PC-9 (cell line): ENCODE results near the gene SPSB2. TPM values are rescaled to one million over a fixed set of nuclear protein-coding genes. Genes with fewer than 3 reads are reported as not detected.

Experiments used
- BruUV-seq: library from RNA; stranded (reverse); fragments of 400-500 nt; replicated peaks from 2 replicates; lab custom pipeline; 2021; lab: Mats Ljungman, UMichigan
- CTCF ChIA-PET: fragments of 300-600 bp; sonication (Branson Sonifier 250); formaldehyde crosslinking; loops from one replicate; lab custom pipeline; 2022; ENCODE audit warnings: antibody characterized with exemption; lab: Charles Lee
- POLR2A ChIA-PET: fragments of 300-600 bp; sonication (Branson Sonifier 250); formaldehyde crosslinking; loops from one replicate; lab custom pipeline; 2022; ENCODE audit warnings: antibody characterized with exemption; ENCODE audit not compliant: unreplicated experiment; lab: Charles Lee
- DNase-seq, 2 experiments: peaks; one replicate each; pipeline versions ENCODE4 v3.0.0 to v3.0.0-alpha.2; 2015 to 2022; ENCODE audit warnings: mixed read lengths in 1 of 2
- H2AFZ ChIP-seq: fragments of 200-600 bp; sonication (generic); 2 replicates; pipeline ENCODE4 v1.8.1; 2017; ENCODE audit warnings: antibody characterized with exemption
- H3F3A ChIP-seq: fragments of 200-600 bp; sonication (generic); 2 replicates; pipeline ENCODE4 v1.8.1; 2017; ENCODE audit warnings: antibody characterized with exemption, mild to moderate bottlenecking, low read depth; ENCODE audit not compliant: insufficient read depth
- H3K27ac ChIP-seq: fragments of 200-600 bp; sonication (generic); 2 replicates; pipeline ENCODE4 v1.6.1; 2016; ENCODE audit warnings: mixed run types
- H3K27me3 ChIP-seq: fragments of 200-600 bp; sonication (generic); 2 replicates; pipeline ENCODE4 v1.6.1; 2016; ENCODE audit warnings: low read depth, mixed run types; ENCODE audit not compliant: insufficient read depth
- H3K36me3 ChIP-seq: fragments of 200-600 bp; sonication (generic); 2 replicates; pipeline ENCODE4 v1.6.1; 2016; ENCODE audit warnings: low read depth, mixed run types
- H3K4me1 ChIP-seq: fragments of 200-600 bp; sonication (generic); replicated peaks from 2 replicates; pipeline ENCODE4 v1.6.1; 2016; ENCODE audit warnings: mixed run types; ENCODE audit not compliant: insufficient read depth
- H3K4me2 ChIP-seq: fragments of 200-600 bp; sonication (generic); 2 replicates; pipeline ENCODE4 v1.6.1; 2017; ENCODE audit warnings: mixed run types
- H3K4me3 ChIP-seq: fragments of 200-600 bp; sonication (generic); 2 replicates; pipeline ENCODE4 v1.6.1; 2016; ENCODE audit warnings: mixed run types
- H3K79me2 ChIP-seq: fragments of 200-600 bp; sonication (generic); 2 replicates; pipeline ENCODE4 v1.6.1; 2017; ENCODE audit warnings: low read depth, mixed run types
- H3K9me2 ChIP-seq: fragments of 200-600 bp; sonication (generic); 2 replicates; pipeline ENCODE4 v1.8.1; 2017; ENCODE audit warnings: mild to moderate bottlenecking; ENCODE audit not compliant: insufficient read depth
- H3K9me3 ChIP-seq: fragments of 200-600 bp; sonication (generic); 2 replicates; pipeline ENCODE4 v1.8.1; 2016; ENCODE audit warnings: low read depth; ENCODE audit not compliant: insufficient read depth
- H4K20me1 ChIP-seq: fragments of 200-600 bp; sonication (generic); 2 replicates; pipeline ENCODE4 v1.8.1; 2017; ENCODE audit not compliant: insufficient read depth
- EZH2 ChIP-seq: fragments of 200-600 bp; sonication (generic); IDR thresholded peaks from 2 replicates; pipeline ENCODE4 v1.8.0; 2017; ENCODE audit warnings: antibody characterized with exemption, low read depth
- intact Hi-C: fragments of 100-400 bp; cut with micrococcal nuclease; formaldehyde crosslinking; loops from one replicate; pipeline ENCODE4 v1.10.0; 2022; ENCODE audit not compliant: unreplicated experiment
- total RNA-seq: library from RNA; stranded (reverse); gene quantifications from 2 replicates; pipeline ENCODE4 v1.2.3, GENCODE V29; 2021
- TF ChIP-seq, protein P1 (sequence below): fragments of 200-600 bp; sonication (generic); conservative IDR thresholded peaks from 2 replicates; pipeline ENCODE4 v1.6.1; 2017; ENCODE audit warnings: mixed run types, antibody characterized with exemption, mild to moderate bottlenecking, moderate library complexity

SPSB2 gene
- total RNA-seq, 1 experiment from 2014 or later = 28.9 TPM

DNA sequence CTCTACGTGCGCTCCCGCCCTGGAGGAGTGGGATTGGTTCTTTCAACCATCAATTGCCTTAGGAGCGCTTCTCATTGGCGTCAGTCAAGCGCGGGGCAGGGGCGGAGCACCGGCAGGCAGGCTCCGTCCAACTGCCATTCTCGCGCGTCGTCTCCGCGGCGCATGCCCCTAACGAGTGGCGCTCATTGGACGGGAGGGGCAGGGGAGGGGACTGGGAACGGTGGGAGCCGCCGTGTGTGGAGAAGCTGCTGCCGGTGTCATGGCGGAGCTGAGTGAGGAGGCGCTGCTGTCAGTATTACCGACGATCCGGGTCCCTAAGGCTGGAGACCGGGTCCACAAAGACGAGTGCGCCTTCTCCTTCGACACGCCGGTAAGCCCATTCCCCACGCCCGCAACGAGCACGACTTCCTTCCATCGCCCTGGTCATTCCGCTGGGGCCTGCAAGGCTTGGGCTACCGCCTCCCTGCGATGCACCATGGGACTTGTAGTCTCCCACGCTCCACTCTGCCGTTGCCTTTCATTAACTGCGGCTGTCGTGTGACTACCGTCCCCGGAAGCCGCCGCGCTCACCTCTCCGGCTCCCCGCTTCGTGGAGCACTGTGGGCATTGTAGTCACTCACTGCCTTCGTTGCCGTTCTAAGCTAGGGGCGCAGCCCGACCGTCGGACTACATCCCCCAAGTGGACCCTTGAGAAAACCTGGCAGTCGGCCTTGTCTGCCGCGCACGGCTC, 21.0 kb downstream of the SPSB2 start, which contains the start of gene USP5:
Gene USP5 (plus strand): TSS at position 230 of the 730 bp plus-strand sequence. CDS start 30 bp downstream, at position 260.
- H3K27me3 ChIP-seq = no peaks in the 10 kb centered on the region
- intact Hi-C loops = loop anchor here (1.0 to 5.0 kb wide), 11 partner anchors 15 to 285 kb away; partner anchors contain the start of genes LRRC23, MLF2, NOP2 and PTMS
- no peaks in the 10 kb centered on the region for H3K9me3 ChIP-seq
- peak within 1 kb of the TSS; percentile 69 for H3K27ac ChIP-seq
- CTCF ChIA-PET = interaction anchor here (0.6 to 2.0 kb wide), 14 partner anchors 16 to 294 kb away, joined by 3 to 17 read pairs (median 6); partner anchors contain the start of genes MLF2, PTMS, SPSB2 and ZNF384
- peak within 1 kb of the TSS; percentile 96 for H3K4me2 ChIP-seq
- peak within 1 kb of the TSS; percentile 91 for H2AFZ ChIP-seq
- H3K4me3 ChIP-seq = peak within 1 kb of the TSS; percentile 83
- peak; percentile 99 to 100 for DNase-seq
- H4K20me1 ChIP-seq = peaks cover 10% of the 10 kb centered on the region; the same call in 1 of the 2 replicates
- H3K36me3 ChIP-seq = peaks cover 14% of the 10 kb centered on the region
- no TSS peak for BruUV-seq
- no peak for TF ChIP-seq EZH2
- TF ChIP-seq, protein P1, sequence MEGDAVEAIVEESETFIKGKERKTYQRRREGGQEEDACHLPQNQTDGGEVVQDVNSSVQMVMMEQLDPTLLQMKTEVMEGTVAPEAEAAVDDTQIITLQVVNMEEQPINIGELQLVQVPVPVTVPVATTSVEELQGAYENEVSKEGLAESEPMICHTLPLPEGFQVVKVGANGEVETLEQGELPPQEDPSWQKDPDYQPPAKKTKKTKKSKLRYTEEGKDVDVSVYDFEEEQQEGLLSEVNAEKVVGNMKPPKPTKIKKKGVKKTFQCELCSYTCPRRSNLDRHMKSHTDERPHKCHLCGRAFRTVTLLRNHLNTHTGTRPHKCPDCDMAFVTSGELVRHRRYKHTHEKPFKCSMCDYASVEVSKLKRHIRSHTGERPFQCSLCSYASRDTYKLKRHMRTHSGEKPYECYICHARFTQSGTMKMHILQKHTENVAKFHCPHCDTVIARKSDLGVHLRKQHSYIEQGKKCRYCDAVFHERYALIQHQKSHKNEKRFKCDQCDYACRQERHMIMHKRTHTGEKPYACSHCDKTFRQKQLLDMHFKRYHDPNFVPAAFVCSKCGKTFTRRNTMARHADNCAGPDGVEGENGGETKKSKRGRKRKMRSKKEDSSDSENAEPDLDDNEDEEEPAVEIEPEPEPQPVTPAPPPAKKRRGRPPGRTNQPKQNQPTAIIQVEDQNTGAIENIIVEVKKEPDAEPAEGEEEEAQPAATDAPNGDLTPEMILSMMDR = no peak
- peaks cover 48% of the 10 kb centered on the region for H3K79me2 ChIP-seq
- POLR2A ChIA-PET = interaction anchor here (0.5 to 3.1 kb wide), 18 partner anchors 16 to 801 kb away, joined by 3 to 31 read pairs (median 4); partner anchors contain the start of genes C12orf57, COPS7A, LPCAT3 and PTMS
- H3K9me2 ChIP-seq = no peaks in the 10 kb centered on the region
- peaks cover 25% of the 10 kb centered on the region for H3K4me1 ChIP-seq
- peaks cover 24% of the 10 kb centered on the region; the same call in 1 of the 2 replicates for H3F3A ChIP-seq

DNA sequence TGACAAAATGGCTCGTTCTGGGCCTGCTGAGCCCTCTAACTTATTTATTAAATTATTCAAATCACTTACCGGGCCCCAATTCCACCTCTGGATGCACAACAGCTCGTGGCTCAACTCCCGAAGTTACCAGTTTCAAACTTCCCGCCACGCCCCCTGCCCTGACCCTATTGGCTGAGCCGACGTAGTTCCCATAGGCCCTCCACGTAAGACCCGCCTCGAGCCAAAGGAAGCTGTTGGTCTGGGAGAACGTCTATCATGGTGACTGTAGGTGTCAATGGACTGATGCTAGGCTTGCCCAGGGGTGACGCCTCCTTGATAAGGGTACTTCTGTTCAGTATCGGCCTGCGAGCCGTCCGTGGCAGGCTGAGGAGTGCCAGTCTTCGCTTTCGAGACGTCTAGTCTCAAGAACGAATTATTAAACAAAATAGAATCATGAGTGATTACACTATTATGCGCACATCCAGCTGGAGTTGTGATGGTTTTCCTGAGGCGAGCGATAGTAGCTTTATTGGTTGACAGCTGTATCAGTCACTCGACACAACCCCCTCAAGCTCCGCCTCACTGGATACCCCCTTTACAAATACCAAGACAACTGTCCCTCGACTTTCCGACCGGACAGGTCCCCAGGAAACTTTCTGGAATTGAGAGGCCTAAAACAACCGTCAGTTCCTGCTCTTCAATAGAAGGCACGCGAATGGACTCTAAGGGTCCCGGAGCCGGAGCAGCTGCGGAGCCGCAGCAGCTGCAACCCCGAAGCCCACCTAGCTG, 21.8 kb downstream of the SPSB2 start, which contains the start of gene CDCA3:
Gene CDCA3 (minus strand): TSS at position 134 of the 768 bp plus-strand sequence. CDS start 334 bp downstream, outside the sequence.
- no peaks in the 10 kb centered on the region for H3K27me3 ChIP-seq
- ChIA-PET POLR2A (interaction anchor here (0.5 to 3.1 kb wide), 16 partner anchors 18 to 761 kb away, joined by 3 to 31 read pairs (median 5); partner anchors contain the start of genes GAPDH, LPCAT3, PTMS and SPSB2), CTCF (interaction anchor here (0.6 to 2.0 kb wide), 10 partner anchors 15 to 167 kb away, joined by 3 to 17 read pairs (median 4); partner anchors contain the start of genes COPS7A, LPCAT3, MLF2 and PTMS)
- peak within 1 kb of the TSS; percentile 86 for H3K4me2 ChIP-seq
- intact Hi-C loops = loop anchor here (1.0 to 5.0 kb wide), 5 partner anchors 22 to 284 kb away; partner anchors contain the start of genes NOP2 and SPSB2
- peak within 1 kb of the TSS; percentile 83 for H3K4me3 ChIP-seq
- H4K20me1 ChIP-seq = peaks cover 10% of the 10 kb centered on the region; the same call in 1 of the 2 replicates
- H3K79me2 ChIP-seq = peaks cover 48% of the 10 kb centered on the region
- H3K27ac ChIP-seq = peak within 1 kb of the TSS; percentile 69
- DNase-seq = peak; percentile 97 to 99
- H3K9me3 ChIP-seq = no peaks in the 10 kb centered on the region
- peak within 1 kb of the TSS; percentile 91 for H2AFZ ChIP-seq
- peaks cover 10% of the 10 kb centered on the region for H3K36me3 ChIP-seq
- TF ChIP-seq, protein P1 = no peak
- TF ChIP-seq EZH2 = no peak
- no TSS peak for BruUV-seq
- peaks cover 25% of the 10 kb centered on the region for H3K4me1 ChIP-seq
- H3F3A ChIP-seq = peaks cover 31% of the 10 kb centered on the region; the same call in 1 of the 2 replicates
- no peaks in the 10 kb centered on the region for H3K9me2 ChIP-seq
